Measurements from ENCODE around the gene GLYATL2.

GLYATL2 gene

DNA sequence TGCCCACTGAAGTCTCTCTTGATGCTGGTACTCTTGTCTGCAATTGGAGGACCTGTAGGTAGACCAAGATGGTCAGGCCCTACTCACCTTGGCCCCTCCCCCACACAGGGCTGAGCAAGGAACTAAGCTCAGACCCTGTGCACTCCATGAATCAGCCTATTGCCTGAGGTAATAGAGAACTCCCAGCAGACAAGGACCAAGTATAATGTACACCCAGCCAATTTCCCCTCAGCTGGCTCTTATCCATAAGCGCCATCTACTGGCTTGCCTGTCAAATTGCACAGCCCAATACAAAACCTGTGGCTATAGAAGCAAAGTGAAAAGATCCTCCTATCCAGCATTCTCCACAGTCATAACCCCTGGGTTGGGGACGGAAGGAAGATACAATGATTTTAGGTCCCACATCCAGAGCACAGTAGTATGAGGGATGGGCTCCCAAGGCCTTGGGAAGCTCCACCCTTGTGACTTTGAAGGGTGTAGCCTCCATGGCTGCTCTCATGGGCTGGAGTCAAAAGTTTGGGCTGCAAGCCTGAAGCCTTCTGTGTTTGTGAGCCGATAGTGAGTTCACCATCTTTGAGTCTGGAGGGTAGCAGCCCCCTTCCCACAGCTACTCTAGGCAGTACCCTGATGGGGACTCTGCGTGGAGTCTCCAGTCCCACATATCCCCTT is 56.0 kb downstream of the GLYATL2 start:
- peak; percentile 17 to 83 (median 43) for DNase-seq

DNA sequence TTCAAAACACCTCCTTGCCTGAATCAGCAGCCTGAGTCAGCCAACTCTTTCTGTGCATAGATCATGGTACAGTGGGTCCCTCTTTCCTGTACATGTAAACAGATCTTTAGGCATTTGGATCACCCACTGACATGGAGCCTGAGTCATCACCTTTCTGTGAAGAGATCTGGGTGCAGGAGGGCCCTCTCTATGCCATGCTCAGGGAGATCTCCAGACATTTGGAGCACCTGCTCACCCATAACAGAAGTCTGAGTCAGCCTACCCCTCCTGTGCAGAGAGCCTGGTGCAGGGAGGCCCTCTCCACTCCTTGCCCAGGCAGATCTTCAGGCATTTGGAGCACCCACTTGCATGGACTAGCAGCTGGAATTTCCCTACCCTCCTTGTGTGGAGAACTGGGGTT is 56.6 kb downstream of the GLYATL2 start:
- no peak for DNase-seq

DNA sequence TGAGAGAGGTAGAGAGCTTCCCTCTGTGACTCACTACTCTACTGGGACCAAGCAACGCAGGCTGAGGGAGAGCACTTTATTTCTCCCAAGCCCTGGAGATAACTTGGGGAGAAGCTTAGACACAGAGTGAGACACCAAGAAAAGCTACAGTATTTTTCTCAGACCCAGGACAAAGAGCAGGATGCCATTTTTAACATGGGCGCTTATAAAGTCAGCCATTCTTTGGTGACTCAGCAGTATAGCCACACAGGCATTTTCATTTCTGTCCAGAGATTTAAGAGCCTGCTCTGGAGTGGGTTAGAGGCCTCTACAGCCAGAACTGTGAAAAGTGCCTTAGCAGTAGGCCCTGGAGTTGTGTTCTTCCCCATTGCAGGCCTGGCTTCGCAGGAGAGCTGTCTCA is 57.8 kb downstream of the GLYATL2 start:
- DNase-seq: no peak

DNA sequence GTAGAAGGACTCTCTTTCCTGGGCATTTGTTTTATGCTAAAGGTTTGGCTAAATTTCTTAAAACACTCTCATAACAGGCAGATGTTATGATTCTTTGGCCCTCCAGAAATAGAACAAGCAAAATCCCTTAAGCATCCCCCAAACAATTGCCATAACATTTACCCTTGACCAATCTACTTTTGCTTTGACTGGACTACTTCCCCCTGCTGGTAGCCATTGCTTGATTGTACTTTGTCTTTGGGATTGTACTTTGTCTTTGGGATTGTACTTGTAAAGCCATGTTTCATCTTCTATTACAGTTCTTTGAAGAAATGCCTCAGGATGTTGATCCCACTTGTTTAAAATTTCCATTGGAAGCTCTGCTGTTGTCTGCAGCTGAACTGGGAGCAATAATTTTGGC is 59.5 kb downstream of the GLYATL2 start:
- no peak for DNase-seq

Data from stimulated activated naive CD4-positive, alpha-beta T cell (primary cell).